Measurements from ENCODE around the gene ATXN3L.

ATXN3L gene

DNA sequence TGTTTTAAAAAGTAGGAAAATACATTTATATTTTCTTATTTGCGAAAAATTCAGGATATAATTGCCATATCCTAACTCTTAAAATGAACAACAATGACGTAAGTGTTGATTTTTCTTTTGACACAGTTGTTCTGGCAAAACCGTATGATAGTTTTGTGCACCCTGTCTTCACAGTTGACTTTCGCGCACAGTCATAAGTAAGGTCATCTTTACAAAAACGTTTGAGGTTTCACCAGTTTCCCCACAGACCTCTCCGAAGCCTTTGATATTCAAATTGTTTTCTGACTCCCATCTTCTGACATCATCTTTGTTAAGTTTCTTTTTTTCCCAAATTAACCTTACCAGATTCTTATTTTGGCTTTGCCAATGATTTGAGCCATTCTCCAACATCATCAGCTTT, 48.1 kb upstream of the ATXN3L start:
- no peak overlapping the region for H3K27ac ChIP-seq (ENCODE audit: extremely low read depth, low read depth, low read length)
- no peak overlapping the region for H3K4me3 ChIP-seq (ENCODE audit: low read depth, low read length)
- H3K4me1 ChIP-seq (ENCODE audit: control insufficient read depth, insufficient read depth, low read length): peaks cover 13% of the 10 kb centered on the region
- TF ChIP-seq ZNF629 (tag by site-specific recombination; IDR thresholded peaks at IDR 0.05) (no peak), MZF1 (tag by site-specific recombination; IDR thresholded peaks at IDR 0.05; ENCODE audit: borderline replicate concordance) (no peak), ZNF223 (tag by site-specific recombination; IDR thresholded peaks at IDR 0.05) (no peak), ZNF473 (tag by site-specific recombination; IDR thresholded peaks at IDR 0.05) (no peak), ZNF211 (tag by site-specific recombination; IDR thresholded peaks at IDR 0.05; ENCODE audit: low read depth) (no peak), SETDB1 (IDR thresholded peaks at IDR 0.05; ENCODE audit: insufficient read length, low read length) (no peak), ZFP69B (tag by site-specific recombination; IDR thresholded peaks at IDR 0.05) (no peak), ZNF518A (tag by site-specific recombination; conservative IDR thresholded peaks at IDR 0.05; ENCODE audit: low read depth) (no peak), ZBTB48 (tag by site-specific recombination; IDR thresholded peaks at IDR 0.05) (no peak), ZNF548 (tag by site-specific recombination; IDR thresholded peaks at IDR 0.05) (no peak), ZNF394 (tag by site-specific recombination; IDR thresholded peaks at IDR 0.05; ENCODE audit: borderline replicate concordance) (no peak), IKZF3 (tag by site-specific recombination; IDR thresholded peaks at IDR 0.05) (no peak), ZNF133 (tag by site-specific recombination; IDR thresholded peaks at IDR 0.05) (no peak), SCRT2 (tag by site-specific recombination; IDR thresholded peaks at IDR 0.05) (no peak), ZSCAN16 (tag by site-specific recombination; IDR thresholded peaks at IDR 0.05) (no peak), ZNF19 (tag by site-specific recombination; IDR thresholded peaks at IDR 0.05; ENCODE audit: low read depth) (no peak), SCRT1 (tag by site-specific recombination; IDR thresholded peaks at IDR 0.05; ENCODE audit: borderline replicate concordance) (no peak)
- CTCF ChIA-PET: no interaction called here
- POLR2A ChIA-PET: no interaction called here
- H3K36me3 ChIP-seq (ENCODE audit: control insufficient read depth in 2 of 2, insufficient read depth in 1 of 2, low read length in 2 of 2): no peaks in the 10 kb centered on the region
- H3K9me3 ChIP-seq (ENCODE audit: control insufficient read depth, insufficient read depth, low read depth, low read length): no peaks in the 10 kb centered on the region

- Histone ChIP-seq H3K27ac (ENCODE audit: extremely low read depth, low read depth, low read length) (no peak overlapping the region), H3K4me1 (ENCODE audit: control insufficient read depth, insufficient read depth, low read length) (peaks cover 13% of the 10 kb centered on the region), H3K36me3 (ENCODE audit: control insufficient read depth in 2 of 2, insufficient read depth in 1 of 2, low read length in 2 of 2) (no peaks in the 10 kb centered on the region), H3K4me3 (ENCODE audit: low read depth, low read length) (no peak overlapping the region), H3K9me3 (ENCODE audit: control insufficient read depth, insufficient read depth, low read depth, low read length) (no peaks in the 10 kb centered on the region)
- ChIA-PET CTCF (no interaction called here), POLR2A (no interaction called here)
- TF ChIP-seq ZNF555 (tag by site-specific recombination; conservative IDR thresholded peaks at IDR 0.05) (no peak), ZNF214 (tag by site-specific recombination; IDR thresholded peaks at IDR 0.05; ENCODE audit: borderline replicate concordance) (no peak), SETDB1 (IDR thresholded peaks at IDR 0.05; ENCODE audit: insufficient read length, low read length) (no peak), BCL11A (tag by site-specific recombination; IDR thresholded peaks at IDR 0.05; ENCODE audit: low read depth) (no peak), ZNF311 (tag by site-specific recombination; IDR thresholded peaks at IDR 0.05; ENCODE audit: borderline replicate concordance) (no peak), KLF10 (tag by site-specific recombination; IDR thresholded peaks at IDR 0.05) (no peak), MYNN (tag by site-specific recombination; IDR thresholded peaks at IDR 0.05; ENCODE audit: borderline replicate concordance) (no peak), ZNF48 (tag by site-specific recombination; IDR thresholded peaks at IDR 0.05) (no peak), ZSCAN5A (tag by site-specific recombination; IDR thresholded peaks at IDR 0.05) (no peak)
Measured at GRCh38 chrX:13366698-13367097, 46.8 kb upstream of the ATXN3L start.

Data from HEK293 (cell line).